NCI-H2196 treated with DMSO at 0.1 percent for 48 hours (cell line): ENCODE data around the gene GNG10.
A peak's percentile ranks its signal among the peaks of the same experiment; 100 is the strongest.
"Not testable (repeated sequence)": the region's sequence is repeated elsewhere in the genome, so short reads cannot be mapped to it uniquely, and the experiment has no call there.

Experiments used
- DNase-seq: peaks from one replicate; lab custom pipeline; 2025; ENCODE audit not compliant: unreplicated experiment; lab: John Stamatoyannopoulos, UW

Gene GNG10

DNA sequence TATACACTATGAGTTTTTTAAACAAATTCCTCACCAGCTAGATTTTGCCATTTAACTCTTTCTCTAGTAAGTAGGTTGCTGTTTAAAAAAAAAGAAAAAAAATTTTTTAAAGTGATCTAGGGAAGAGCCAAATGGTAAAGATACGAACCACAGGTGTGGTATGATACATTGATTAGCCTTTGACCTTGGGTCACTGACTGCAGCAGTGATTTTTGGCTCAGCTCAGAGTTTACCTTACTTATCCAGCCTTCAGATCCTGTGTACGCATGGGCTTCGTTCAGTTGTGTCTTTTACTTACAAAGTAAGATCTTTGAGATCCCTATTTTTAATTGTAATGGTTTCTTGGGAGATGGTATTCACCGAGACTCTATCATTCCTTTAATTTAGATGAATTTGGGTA, 12.4 kb upstream of the GNG10 start:
- no peak for DNase-seq

DNA sequence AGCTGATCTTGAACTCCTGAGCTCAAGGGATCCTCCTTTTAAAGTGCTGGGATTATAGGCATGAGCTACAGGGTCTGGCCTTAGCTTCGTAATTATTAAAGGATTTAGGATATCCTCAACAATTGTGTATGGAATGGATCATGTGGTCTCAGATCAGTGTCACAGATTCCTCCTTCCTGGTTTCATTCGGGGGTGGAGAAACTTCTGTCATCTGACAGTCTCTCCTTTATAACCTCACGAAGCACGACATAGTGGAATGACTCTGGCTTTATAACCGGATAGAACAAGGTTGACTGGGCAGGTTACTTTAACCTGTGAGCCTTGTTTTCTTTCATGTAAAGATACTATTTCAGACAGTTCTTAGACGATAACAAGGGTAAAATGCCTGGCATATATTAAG, 4.4 kb upstream of the GNG10 start:
- no peak for DNase-seq

- DNase-seq, result no peak
Measured at GRCh38 chr9:111658943-111659342, 2.5 kb upstream of the GNG10 start.

DNA sequence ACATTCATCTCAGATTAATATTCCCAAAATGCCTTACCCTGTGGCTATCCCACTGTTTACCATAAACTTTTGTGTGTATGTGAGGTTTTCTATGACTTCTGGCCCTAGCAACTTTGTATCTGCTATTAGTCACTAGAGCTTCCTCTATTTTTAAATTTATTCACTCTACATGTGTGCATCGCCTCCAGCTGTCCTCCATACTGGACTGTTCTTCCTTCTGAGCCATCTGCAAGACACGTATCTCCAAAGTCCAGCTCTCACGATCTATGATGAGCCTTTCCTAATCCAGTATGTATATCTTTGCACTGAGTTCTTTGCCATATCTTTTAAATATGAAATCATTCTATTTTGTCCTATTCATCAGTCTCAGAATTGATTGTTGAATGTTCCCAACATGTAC, 1.7 kb upstream of the GNG10 start:
- DNase-seq, result no peak

DNA sequence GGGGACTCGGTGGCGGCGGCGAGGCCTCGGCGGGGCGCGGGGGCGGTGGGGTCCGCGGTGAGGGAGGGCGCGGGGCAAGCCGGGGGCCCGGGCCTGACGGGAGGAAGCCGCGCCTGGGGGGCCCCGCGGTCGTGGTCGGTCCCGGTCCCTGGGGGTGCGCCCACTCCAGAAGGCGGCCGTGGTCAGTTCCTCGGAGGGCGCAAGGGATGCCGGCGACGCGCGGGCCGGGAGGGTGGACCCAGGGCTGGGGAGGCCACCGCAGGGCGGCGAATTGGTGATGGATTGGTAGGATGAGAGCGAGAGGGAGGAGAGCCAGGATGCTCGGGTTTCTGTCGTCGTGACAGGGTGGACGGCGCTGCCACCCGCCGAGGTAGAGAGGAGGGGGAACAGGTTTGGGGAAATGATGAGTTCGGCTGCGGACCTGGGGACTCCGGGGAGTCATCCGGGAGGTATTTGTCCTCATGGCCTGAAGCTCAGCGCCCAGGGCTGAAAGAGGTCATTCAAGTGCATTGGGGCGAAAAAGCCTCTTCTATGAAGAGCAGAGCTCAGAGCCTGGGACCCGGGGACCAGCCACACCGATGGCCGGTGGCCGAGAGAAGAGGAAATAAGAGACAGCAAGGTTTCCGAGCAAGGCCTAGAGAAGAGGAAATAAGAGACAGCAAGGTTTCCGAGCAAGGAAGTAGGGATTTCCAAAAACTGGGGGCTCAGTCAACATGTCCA, 557 bp downstream of the GNG10 start:
- no peak for DNase-seq

DNA sequence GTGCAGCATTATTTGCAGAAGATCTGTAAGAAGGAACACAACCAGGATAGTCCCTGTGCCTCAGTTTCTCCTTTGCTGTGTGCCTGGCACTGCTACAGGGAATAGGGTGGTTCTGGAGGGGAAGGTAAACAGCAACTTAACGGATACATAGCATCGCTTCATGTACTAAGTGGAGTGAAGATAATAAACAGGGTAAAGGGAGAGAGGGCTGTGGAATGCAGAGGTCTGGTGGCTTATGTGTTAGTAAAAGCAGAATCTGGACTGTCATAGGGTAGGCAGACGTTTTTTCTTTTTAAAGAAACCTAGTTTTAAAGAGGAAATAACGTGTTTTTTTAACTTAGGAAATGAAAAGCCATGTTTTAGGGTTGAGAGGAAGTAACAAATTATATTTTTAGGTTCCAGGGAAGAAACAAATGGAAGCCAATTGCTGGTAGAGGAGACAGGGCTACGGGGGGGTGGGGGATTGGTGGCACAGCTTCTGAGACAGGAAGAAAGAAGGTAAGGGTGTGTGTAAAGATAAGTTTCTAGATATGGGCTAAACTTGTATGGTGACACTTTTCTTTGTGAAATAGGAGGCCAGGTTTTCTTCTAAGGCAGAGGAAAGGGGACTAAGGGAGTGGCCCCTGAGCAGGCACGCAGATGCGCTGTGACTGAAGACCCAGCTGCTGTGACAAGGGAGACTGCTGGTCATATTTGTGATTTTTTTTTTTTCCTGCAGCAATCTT, 1.3 kb downstream of the GNG10 start:
- no peak for DNase-seq

DNA sequence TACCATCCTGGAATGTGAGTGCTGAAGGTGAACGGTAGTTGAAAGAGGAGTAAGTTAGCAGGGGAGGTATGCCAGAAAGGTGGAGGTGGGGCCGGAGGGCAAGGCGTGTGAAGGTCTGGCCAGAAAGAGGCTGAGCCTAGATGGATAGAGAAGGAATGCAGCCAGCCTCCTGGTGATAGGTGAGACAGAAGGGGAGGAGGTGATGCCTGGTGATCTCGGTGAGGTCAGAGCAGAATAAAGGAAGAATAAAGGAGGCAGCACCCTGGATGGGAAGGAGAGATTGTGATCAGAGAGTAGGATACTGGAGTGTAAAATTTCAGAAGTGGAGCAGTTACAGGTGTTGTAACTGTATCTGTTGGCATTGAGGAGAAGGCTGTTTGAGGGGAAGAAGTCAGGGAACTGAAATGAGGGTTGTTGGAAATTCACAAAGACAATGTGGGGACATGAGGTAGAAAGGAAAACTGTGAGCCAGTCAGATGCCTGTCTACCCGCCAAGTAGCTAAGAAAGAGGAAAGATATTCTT, 2.0 kb downstream of the GNG10 start:
- peak; percentile 12 for DNase-seq

DNA sequence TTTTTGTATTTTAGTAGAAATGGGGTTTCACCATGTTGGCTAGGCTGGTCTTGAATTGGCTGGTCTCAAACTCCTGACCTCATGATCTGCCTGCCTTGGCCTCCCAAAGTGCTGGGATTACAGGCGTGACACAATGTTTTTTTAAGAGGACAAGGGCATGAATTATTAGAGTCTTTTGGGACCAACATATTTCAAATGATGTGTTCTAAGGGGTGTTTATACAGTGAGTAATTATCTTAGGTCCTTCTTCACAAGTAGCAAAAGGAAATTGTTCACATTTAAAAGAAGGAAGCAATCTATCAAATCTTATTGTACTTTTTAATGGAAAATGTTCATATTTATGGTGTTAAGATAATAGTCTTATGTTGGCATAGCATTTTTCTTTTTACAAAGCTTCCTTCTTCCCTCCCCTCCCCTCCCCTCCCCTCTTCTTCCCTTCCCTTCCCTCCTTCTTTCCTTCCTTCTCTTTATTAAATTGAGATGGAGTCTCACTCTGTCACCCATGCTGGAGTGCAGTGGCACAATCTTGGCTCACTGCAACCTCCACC, 6.7 kb downstream of the GNG10 start:
- DNase-seq, result no peak

DNA sequence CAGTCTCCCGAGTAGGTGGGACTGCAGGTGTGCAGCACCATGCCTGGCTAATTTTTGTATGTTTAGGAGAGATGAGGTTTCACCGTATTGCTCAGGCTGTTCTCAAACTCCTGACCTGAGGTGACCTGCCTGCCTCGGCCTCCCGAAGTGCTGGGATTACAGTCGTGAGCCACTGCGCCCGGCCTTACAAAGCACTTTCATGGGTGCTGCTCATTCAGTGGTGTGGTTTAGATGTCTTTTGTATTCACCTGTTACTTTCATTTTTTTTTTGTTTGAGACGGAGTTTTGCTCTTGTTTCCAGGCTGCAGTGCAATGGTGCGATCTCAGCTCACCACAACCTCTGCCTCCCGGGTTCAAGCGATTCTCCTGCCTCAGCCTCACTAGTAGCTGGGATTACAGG, 7.2 kb downstream of the GNG10 start:
- DNase-seq, result not testable (repeated sequence)

- DNase-seq, result no peak
Measured at GRCh38 chr9:111674319-111674718, 12.9 kb downstream of the GNG10 start.

GRCh38 chr9:111676116-111676515, 14.7 kb downstream of the GNG10 start:
- DNase-seq, result no peak

- no peak for DNase-seq
Measured at GRCh38 chr9:111678293-111678692, 16.9 kb downstream of the GNG10 start.

DNA sequence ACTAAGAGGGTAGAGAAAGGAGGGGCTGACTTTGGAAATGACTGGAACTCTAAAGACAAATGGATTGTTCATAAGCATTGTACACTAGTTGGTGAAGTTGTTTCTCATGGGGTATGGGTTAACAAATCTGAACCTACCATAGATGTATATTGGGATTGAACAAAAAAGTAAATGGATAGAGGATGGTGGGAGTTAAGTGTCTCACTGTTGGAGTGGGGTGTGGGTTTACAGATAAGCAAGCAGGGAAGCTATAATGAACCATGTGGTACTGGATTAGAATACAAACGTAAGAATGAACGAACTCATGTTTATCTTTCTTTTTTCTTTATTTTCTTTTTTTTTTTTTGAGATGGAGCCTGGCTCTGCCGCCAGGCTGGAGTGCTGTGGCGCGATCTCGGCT, 17.8 kb downstream of the GNG10 start:
- DNase-seq, result no peak

DNA sequence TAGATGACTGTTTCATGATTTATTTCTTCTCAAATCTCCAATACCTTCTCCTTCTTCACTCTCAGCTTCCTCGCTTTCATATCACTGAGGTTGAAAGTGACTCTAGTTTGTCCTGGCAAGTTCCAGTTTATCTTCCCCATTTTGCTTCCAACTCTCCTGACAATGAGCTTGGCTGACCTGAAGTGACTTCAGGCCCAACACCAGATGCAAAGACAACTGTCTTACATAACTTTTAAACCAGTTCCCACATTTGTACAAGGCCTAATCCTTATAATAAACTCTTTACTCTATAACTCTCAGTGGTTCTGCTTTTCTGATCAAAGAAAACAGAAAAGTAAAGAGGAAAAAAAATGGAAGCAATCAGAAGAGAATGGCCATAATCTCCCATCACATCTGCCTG, 22.0 kb downstream of the GNG10 start:
- no peak for DNase-seq

GRCh38 chr9:111691672-111692329, 30.4 kb downstream of the GNG10 start:
- DNase-seq, result no peak

- no peak for DNase-seq
Measured at GRCh38 chr9:111696796-111697195, 35.4 kb downstream of the GNG10 start.

DNA sequence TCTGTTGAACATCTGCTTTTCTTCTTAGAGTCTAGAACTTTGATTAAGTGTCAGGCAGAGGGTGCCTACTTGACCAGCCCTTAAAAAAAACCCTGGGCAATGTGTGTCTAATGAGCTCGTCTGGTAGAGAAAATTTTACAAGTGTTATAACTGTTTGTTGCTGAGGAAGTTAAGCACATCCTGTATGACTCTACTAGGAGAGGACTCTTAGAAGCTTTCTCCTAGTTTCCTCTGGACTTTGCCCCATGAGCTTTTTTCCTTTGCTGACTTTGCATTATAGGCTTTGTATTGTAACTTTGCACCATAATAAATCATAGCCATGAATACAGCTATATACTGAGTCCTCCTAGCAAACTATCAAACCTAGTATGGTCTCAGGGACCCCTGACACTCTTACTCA, 39.4 kb downstream of the GNG10 start:
- no peak for DNase-seq

- DNase-seq, result no peak
Measured at GRCh38 chr9:111704503-111704902, 43.1 kb downstream of the GNG10 start.

DNA sequence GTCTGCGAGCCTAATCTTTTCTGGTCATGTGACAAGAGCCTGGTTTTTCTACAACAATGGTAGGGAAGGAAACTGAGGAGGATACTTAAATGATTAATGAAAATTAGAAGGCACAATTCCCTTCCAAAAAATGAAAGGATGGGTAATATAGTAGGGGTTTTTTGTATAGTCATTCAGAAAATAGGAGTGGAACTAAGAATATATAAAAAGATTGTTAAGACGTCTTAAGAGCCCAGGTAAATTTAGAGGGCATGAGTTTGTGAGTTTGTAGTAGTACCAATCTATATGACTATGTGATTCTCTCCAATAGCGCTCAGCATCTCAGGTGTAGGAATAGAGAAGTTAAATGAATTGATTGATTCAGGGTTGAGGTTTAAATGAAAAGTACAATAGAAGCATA, 50.1 kb downstream of the GNG10 start:
- DNase-seq, result no peak

- no peak for DNase-seq
Measured at GRCh38 chr9:111712369-111712768, 51.0 kb downstream of the GNG10 start.

GRCh38 chr9:111715471-111715870, 54.1 kb downstream of the GNG10 start:
- no peak for DNase-seq

DNA sequence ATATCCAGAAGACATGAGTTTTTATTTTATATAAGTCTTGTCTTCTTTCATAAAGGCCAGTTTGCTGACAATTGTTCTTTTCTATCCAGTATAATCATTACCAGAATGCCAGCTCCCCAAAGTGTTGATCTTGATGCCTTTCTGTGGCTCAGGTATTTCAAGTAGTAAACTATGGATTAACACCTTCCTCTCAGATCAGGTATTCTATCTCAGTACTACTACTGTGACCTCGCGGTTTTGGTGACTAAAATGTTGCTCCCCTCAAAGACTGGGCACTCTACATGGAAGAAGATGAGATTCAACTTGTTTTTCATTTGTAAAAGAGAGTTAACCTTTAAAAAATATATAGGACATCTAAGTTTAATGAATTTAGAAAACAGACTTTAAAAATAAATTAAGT, 58.1 kb downstream of the GNG10 start:
- no peak for DNase-seq
